Hematopoietic multipotent progenitor cell treated with erythropoietin and hydrocortisone succinate and interleukin-3 and kit ligand, for 15 days (in vitro differentiated cells): ENCODE results near the gene PAFAH1B1.

Experiments
- DNase-seq: peaks from one replicate; pipeline ENCODE4 v3.0.0-alpha.2; 2015; ENCODE audit warnings: low spot score

Gene PAFAH1B1

DNA sequence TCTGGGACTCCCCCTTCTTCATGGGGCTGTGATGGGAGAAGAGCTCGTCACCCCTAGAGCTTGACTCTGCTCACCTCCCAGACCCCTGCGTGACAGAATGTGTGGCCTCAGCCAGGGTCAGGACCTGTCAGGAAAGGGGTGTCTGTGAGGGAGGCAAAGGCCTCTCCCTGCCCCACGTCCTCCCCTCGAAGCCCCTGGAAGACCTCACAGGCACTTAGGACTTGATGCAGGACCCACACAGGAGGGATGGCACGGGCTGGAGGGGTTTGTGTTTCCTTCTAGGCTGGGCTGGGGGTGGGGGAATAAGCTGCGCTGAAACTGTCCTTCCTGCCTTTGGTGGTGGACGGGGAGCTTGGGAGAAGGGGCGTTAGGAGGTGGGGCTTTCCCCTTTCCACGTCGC lies 129.2 kb downstream of the PAFAH1B1 start:
- no peak for DNase-seq

DNA sequence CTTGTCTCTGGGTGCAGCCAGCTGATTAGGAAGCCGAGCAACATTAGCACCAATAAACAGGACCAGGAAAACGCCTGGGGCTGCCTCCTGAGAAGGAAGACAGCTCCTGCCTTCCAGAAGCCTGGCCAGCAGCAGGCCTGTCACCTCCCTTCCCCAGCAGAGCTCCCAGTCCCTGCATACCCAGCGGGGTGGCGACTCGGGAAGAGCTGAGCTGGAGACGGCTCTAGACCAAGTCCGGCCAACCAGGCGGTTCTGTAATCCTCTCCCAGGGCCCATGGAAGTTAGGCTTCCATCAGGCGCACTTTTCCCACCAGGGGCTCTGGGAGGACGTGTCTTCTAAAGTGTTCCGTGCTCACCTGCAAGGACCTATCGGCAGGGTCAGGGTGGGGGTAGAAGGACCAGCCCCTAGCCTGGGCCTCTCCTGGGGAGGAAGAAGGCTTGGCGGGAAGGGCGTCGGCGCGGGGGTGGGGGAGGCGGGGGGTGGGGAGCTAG lies 130.1 kb downstream of the PAFAH1B1 start:
- no peak for DNase-seq

DNA sequence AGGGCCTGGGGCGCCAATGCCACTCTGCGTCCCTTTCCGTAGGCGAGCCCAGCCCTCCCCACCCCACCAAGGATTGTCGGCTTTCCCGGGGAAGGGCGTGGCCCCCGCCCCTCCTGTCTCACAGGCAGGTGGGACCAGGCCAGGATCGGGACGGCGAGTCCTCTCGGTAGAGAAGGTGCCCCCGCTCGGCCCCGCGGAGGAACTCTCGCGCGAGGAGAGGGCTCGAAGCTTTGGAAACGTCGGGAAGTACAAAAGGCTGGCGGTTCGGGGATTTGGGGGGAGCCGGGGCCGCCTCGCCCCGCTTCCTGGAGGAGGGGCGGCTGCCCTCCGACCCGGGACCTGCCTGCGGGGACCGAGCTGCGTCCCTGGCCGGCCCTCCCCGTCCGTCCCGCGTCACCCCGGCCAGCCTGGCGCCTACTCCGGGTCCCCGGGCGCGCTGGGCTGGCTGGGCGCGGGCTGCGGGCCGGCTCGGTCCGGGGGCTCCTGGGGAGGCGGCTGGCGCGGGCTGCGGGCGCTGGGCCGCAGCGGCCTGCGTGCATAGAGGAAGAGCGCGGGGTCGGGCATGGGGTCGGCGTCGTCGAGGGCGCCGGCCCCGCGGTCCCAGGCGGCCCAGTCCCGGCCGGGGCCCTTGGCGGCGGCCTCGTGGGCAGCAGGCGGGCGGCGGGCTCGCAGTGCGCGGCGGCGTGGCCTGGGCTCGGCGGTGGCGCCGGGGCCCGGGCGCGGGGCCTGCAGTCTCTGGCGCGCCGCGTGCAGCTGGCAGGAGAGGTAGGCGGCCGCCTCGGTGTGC lies 130.7 kb downstream of the PAFAH1B1 start:
- DNase-seq, result no peak

DNA sequence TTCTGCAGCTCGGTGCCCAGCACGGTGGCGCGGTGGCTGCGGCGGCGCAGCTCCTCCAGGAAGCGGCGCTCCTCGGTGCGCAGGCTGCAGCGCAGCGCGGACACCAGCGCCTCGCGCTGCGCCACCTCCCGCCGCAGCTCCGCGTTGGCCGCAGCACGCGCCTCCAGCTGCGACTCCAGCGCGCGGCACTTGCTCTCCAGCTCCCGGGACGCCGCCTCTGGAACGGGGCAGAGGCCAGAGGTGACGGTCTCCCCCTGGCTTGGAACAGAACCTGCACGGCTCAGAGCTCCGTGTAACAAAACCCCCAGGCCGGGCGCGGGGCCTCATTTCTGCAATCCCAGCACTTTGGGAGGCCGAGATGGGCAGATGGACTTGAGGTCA lies 131.3 kb downstream of the PAFAH1B1 start:
- DNase-seq, result no peak

DNA sequence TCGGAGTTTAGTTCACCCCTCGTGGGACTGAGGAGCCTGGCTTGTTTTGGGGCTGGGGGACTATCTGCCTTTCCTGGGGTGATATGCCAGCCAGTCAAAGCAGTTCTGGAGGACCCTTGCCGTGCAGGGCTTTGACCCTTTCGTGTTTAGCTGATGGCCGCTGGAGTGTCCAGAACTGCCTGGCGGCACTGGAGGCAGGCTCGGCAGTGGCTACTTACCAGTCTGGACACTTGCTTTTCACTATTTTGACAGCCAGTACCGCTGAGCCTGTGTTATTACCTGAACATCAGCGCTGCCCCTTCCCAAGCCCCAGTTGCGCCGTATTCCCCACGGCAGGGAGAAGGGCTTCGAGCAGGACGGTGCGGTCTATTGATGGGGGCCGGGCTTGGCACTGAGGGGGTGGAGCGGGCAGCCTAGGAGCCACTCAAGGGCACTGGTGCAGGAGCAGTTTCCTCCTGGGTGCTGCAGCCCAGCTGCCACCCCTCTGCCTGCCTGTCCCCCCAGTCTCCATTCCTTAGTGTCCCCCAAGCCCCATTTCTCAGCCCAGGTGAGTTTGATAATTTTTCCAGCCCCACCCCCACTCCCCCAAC lies 137.4 kb downstream of the PAFAH1B1 start:
- DNase-seq, result no peak

DNA sequence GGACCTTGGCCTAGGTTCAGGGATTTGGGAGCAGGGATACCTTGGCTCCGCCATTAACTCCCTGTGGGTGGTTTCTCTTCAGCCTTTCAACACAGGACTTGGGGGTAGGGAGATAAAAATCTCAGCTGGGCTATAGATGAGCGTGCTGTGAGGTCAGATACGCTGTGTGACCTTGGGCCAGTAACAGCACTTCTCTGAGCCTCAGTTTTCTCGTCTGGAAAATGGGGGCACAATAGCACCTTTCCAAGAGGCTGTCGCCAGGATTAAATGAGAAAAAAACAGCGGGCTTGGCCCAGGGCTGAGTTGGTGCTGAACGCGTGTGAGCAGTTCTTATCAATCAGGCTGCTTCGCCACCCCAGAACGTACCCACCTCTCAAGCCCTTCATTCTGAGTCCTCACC lies 138.4 kb downstream of the PAFAH1B1 start:
- DNase-seq, result no peak

DNA sequence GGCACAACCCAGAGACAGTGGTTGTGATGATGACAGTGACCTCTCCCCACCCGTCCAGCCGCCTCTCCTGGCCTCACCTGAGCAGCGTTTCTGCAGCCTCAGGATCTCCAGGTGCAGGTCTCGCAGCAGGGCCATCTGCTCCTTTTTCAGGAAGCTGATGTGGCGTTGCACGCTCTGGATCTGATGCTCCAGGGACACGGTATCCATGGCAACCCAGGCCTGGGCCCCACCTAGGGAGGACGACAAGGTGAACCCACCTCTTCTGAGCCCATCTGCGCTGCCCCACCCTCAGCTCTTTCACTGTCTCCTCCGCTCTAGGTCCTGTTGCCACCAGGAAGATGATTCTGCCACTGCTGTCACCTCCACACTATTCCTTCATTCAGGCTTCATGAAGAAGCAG lies 141.5 kb downstream of the PAFAH1B1 start:
- DNase-seq, result no peak
